Prostate gland (tissue), 2 donors: ENCODE results near the gene SPTBN4. TPM values are rescaled to one million over a fixed set of nuclear protein-coding genes. Genes with fewer than 3 reads are reported as not detected.

Experiments
- DNase-seq: peaks from one replicate; pipeline ENCODE4 v3.0.0-alpha.2; 2019; ENCODE audit warnings: low spot score
- H3K27ac ChIP-seq, 2 donors: fragments of 200-600 bp; sonication (generic); 2 replicates each; pipeline ENCODE4 v1.5.1; 2017 to 2019
- H3K27me3 ChIP-seq: fragments of 200-600 bp; sonication (generic); replicated peaks from 2 replicates; pipeline ENCODE4 v1.5.1; 2019; ENCODE audit not compliant: insufficient read depth
- H3K36me3 ChIP-seq, 2 donors: fragments of 200-600 bp; sonication (generic); 1 replicate in 1 of 2; 2 replicates in 1 of 2; pipeline versions ENCODE4 v1.5.1 to v1.8.1; 2017 to 2019
- H3K4me1 ChIP-seq: fragments of 200-600 bp; sonication (generic); replicated peaks from 2 replicates; pipeline ENCODE4 v1.5.1; 2019
- H3K4me3 ChIP-seq, 2 donors: fragments of 200-600 bp; sonication (generic); 2 replicates each; pipeline ENCODE4 v1.5.1; 2017 to 2019
- H3K9me3 ChIP-seq: fragments of 200-600 bp; sonication (generic); 2 replicates; pipeline ENCODE4 v1.5.1; 2017
- POLR2A ChIP-seq: fragments of 450-650 bp; IDR thresholded peaks from one replicate; pipeline ENCODE4 v1.6.1; 2016; ENCODE audit warnings: antibody characterized with exemption, mild to moderate bottlenecking
- POLR2AphosphoS5 ChIP-seq: sonication (generic); formaldehyde crosslinking; IDR thresholded peaks from one replicate; pipeline ENCODE4 v1.6.1; 2017; ENCODE audit warnings: antibody characterized with exemption
- WGBS: methylation state at CpG from one replicate; pipeline ENCODE4 v1.1.5; 2018; 5-methylcytosine and 5-hydroxymethylcytosine counted together
- intact Hi-C: fragments of 100-400 bp; cut with DNase I; formaldehyde crosslinking; loops from one replicate; pipeline ENCODE4 v1.14.2; 2022
- total RNA-seq, 2 donors: library from RNA; depleted of rRNA; stranded (reverse); fragments of >200 nt; gene quantifications; one replicate each; pipeline ENCODE4 v1.1.0, GENCODE V29; 2016
- TF ChIP-seq, protein P1 (sequence below), 4 experiments: fragments of 200-600 bp in 2 of 4; fragments of 450-650 bp in 2 of 4; sonication (generic) in 2 of 4; IDR thresholded peaks; 1 replicate in 3 of 4; 2 replicates in 1 of 4; pipeline ENCODE4 v1.5.1; 2016 to 2019; ENCODE audit warnings: antibody characterized with exemption in 4 of 4, mild to moderate bottlenecking in 2 of 4, moderate library complexity in 2 of 4

SPTBN4 gene
- total RNA-seq, 2 donors from 2014 or later: 5.2 to 21.9 TPM

DNA sequence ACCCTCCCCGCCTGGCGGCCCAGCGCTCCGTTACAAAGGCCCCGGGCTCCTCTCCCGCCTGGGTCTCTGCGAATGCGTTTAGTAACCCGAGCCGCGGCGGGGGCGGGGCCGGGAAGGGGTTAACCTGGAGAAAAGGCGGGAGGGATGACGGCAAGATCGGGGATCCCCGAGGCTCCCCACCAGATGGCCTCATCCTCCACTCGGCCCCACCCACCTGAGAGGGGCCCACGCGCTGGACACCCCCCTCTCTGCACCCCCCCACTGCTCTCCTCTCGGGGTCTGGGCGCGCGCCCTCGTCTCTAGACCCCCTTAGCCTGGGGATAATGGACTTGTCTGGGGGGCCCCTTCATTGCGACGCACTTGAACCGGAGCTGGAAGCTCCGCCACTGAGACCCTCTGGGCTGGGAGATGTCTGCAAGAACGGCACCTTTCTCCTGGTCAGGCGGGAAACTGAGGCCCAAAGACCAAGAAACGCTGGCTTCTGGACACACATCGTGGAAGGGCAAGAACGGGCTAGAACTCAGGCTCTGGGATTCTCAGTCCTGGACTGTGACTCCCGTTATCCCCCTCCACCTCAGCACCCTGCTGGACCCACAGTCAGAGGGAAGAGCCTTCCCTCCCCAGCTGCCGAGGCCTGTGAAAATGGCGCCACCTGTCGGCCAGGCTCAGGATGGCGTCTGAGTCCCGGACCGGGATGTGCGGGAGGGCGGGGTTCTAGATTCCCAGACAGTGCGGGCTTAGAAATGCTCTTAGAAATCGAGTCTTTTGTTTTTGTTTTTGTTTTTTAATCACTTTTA, 131.5 kb downstream of the SPTBN4 start:
- peaks cover 21% of the 10 kb centered on the region for H3K4me1 ChIP-seq
- H3K4me3 ChIP-seq: no peak overlapping the region
- WGBS: 0% methylated on average over 31 of the region's 46 CpGs
- TF ChIP-seq POLR2A (no peak), POLR2AphosphoS5 (peak; percentile 77)
- TF ChIP-seq, protein P1, sequence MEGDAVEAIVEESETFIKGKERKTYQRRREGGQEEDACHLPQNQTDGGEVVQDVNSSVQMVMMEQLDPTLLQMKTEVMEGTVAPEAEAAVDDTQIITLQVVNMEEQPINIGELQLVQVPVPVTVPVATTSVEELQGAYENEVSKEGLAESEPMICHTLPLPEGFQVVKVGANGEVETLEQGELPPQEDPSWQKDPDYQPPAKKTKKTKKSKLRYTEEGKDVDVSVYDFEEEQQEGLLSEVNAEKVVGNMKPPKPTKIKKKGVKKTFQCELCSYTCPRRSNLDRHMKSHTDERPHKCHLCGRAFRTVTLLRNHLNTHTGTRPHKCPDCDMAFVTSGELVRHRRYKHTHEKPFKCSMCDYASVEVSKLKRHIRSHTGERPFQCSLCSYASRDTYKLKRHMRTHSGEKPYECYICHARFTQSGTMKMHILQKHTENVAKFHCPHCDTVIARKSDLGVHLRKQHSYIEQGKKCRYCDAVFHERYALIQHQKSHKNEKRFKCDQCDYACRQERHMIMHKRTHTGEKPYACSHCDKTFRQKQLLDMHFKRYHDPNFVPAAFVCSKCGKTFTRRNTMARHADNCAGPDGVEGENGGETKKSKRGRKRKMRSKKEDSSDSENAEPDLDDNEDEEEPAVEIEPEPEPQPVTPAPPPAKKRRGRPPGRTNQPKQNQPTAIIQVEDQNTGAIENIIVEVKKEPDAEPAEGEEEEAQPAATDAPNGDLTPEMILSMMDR (IDR thresholded peaks at IDR 0.05): peak; percentile 95 to 96 (median 96)
- peak overlapping the region in 1 of 2 donors; percentile 16 for H3K27ac ChIP-seq
- H3K9me3 ChIP-seq: no peaks in the 10 kb centered on the region
- no peaks in the 10 kb centered on the region for H3K27me3 ChIP-seq
- intact Hi-C loops: loop anchor here (5.0 to 10.0 kb wide), 4 partner anchors 56 to 291 kb away; partner anchors contain the start of gene SERTAD3
- no peaks in the 10 kb centered on the region for H3K36me3 ChIP-seq
- DNase-seq: peak; percentile 81

DNA sequence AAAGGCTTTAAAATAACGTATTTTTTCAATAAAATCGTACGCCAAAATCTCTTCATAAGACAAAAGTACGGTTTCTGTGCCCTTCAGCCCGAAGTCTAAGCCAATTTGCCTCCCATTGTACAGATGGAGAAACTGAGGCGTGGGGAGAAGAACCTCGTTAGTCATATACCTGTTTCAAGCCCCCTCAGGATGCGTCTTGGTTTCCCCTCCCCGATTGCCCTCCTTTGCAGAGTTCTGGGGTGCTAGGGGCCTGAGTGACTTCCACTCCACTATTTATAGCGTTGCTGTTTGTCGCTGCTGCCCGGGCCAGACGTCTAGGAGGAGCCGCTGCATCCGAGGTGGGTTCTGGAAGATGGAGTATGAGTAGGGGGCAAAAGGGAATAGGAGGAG, 132.1 kb downstream of the SPTBN4 start:
- intact Hi-C loops: loop anchor here (5.0 to 10.0 kb wide), 4 partner anchors 57 to 292 kb away; partner anchors contain the start of gene SERTAD3
- Histone ChIP-seq H3K4me3 (no peak overlapping the region), H3K36me3 (no peaks in the 10 kb centered on the region), H3K9me3 (no peaks in the 10 kb centered on the region), H3K27me3 (no peaks in the 10 kb centered on the region), H3K27ac (peak overlapping the region in 1 of 2 donors; percentile 58), H3K4me1 (peaks cover 21% of the 10 kb centered on the region)
- DNase-seq: no peak
- TF ChIP-seq POLR2A (no peak), POLR2AphosphoS5 (no peak)
- TF ChIP-seq, protein P1 (IDR thresholded peaks at IDR 0.05): no peak
- 13% methylated on average over 15 of the region's 15 CpGs for WGBS

- H3K4me1 ChIP-seq: peaks cover 22% of the 10 kb centered on the region
- H3K9me3 ChIP-seq: no peaks in the 10 kb centered on the region
- intact Hi-C loops: loop anchor here (5.0 to 10.0 kb wide), 4 partner anchors 57 to 292 kb away; partner anchors contain the start of gene SERTAD3
- no peaks in the 10 kb centered on the region for H3K36me3 ChIP-seq
- H3K27ac ChIP-seq: peak overlapping the region; percentile 58 to 67
- no peak overlapping the region for H3K4me3 ChIP-seq
- 8% methylated on average over 9 of the region's 9 CpGs for WGBS
- H3K27me3 ChIP-seq: no peaks in the 10 kb centered on the region
- DNase-seq: no peak
- no peak for TF ChIP-seq POLR2A
- no peak for TF ChIP-seq POLR2AphosphoS5
- TF ChIP-seq, protein P1 (IDR thresholded peaks at IDR 0.05): no peak
Observed at GRCh38 chr19:40599331-40599901, 132.6 kb downstream of the SPTBN4 start.

DNA sequence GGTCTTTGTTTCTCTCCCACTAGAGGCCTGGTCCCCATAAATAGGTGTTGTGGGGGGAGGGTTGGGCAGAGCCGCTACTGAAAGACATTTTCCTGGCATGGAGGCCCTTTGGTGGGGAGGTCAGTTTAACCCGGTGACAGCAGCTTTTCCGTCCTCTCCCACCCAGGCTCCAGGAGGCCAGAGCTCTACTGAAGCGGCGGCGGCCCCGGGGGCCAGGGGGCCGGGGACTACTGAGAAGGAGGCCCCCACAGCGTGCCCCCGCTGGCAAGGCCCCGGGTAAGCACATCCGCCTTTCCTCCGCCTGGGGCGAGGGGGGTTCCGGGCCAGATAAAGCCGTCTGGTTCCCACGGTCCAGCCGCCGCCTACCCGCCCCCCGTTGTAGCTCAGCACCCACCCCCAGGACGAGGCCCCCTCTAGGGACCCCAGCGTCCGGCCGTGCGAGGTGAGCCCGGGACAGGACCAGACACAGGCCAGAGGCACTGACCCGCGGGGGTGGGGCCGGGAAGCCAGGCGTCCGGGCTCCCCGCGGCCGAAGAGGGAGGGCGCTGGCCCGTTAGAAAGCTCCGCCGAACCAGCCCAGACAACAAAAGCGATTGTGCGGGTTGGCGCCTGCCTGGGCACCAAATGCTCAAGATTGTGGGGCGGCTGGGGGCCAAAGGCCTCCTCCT, 133.2 kb downstream of the SPTBN4 start:
- H3K4me1 ChIP-seq: peaks cover 28% of the 10 kb centered on the region
- intact Hi-C loops: loop anchor here (5.0 to 10.0 kb wide), 5 partner anchors 58 to 293 kb away; partner anchors contain the start of genes BLVRB, SERTAD3 and SPTBN4
- H3K36me3 ChIP-seq: no peaks in the 10 kb centered on the region
- H3K9me3 ChIP-seq: no peaks in the 10 kb centered on the region
- no peaks in the 10 kb centered on the region for H3K27me3 ChIP-seq
- 8% methylated on average over 42 of the region's 43 CpGs for WGBS
- no peak for TF ChIP-seq POLR2AphosphoS5
- TF ChIP-seq, protein P1 (IDR thresholded peaks at IDR 0.05): no peak
- no peak for TF ChIP-seq POLR2A
- H3K27ac ChIP-seq: peak overlapping the region; percentile 58 to 67
- DNase-seq: no peak
- H3K4me3 ChIP-seq: peak overlapping the region in 1 of 2 donors; percentile 5
